ENCODE data around the gene INSYN2B. TPM values are rescaled to one million over a fixed set of nuclear protein-coding genes. Genes with fewer than 3 reads are reported as not detected.
"Not testable (repeated sequence)": the region's sequence is repeated elsewhere in the genome, so short reads cannot be mapped to it uniquely, and the experiment has no call there.

The INSYN2B gene
- total and polyA plus RNA-seq, 7 donors = under 0.01 to 0.27 (median 0.10) TPM; not detected in 3

DNA sequence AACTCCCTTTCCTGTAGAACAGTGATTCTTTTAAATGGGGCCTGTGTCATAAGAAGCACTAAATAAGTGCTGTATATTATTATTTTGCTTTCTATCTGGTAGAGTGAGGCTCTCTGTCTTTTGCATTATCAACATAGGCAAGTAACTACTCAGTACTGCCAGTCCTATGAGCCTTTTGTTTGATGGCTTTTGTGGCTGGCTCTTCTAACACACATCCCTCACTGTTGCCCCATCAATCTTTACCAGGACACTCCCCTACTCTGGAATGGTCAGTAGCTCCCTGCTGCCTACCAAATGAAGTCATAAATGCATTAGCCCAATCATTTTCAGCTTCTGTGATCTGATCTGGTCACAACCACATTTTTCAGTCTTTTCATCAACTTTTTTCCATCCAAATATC lies 137.6 kb downstream of the INSYN2B start:
- H3K4me3 ChIP-seq = no peak overlapping the region
- H3K36me3 ChIP-seq = no peaks in the 10 kb centered on the region
- intact Hi-C loops (cut with DNase I) = no loop called here
- TF ChIP-seq POLR2AphosphoS5 (IDR thresholded peaks at IDR 0.05) (no peak), POLR2A (IDR thresholded peaks at IDR 0.05) (no peak), EP300 (IDR thresholded peaks at IDR 0.05) (no peak)
- TF ChIP-seq, protein P1, sequence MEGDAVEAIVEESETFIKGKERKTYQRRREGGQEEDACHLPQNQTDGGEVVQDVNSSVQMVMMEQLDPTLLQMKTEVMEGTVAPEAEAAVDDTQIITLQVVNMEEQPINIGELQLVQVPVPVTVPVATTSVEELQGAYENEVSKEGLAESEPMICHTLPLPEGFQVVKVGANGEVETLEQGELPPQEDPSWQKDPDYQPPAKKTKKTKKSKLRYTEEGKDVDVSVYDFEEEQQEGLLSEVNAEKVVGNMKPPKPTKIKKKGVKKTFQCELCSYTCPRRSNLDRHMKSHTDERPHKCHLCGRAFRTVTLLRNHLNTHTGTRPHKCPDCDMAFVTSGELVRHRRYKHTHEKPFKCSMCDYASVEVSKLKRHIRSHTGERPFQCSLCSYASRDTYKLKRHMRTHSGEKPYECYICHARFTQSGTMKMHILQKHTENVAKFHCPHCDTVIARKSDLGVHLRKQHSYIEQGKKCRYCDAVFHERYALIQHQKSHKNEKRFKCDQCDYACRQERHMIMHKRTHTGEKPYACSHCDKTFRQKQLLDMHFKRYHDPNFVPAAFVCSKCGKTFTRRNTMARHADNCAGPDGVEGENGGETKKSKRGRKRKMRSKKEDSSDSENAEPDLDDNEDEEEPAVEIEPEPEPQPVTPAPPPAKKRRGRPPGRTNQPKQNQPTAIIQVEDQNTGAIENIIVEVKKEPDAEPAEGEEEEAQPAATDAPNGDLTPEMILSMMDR (IDR thresholded peaks at IDR 0.05) = no peak
- DNase-seq = no peak
- no peak overlapping the region for H3K27ac ChIP-seq
- H3K9me3 ChIP-seq = no peaks in the 10 kb centered on the region
- no peaks in the 10 kb centered on the region for H3K27me3 ChIP-seq
- no peaks in the 10 kb centered on the region for H3K4me1 ChIP-seq

DNA sequence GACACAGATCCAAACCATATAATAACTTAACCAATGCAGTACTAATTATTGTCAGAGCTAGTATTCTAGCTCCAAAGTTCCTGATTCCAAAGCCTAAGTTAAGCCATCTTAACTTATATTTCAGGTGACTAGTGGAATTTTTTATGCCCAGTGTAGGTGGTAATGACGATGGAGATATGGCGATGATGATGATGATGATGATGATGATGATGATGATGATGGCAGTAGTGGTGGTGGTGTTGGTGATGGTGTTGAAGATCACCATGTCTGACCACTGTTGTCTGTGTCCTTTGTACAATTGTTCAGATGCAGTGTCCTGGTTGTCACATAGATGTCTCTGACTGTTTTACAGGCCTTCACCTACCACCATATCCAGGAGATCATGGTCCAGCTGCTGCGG lies 139.9 kb downstream of the INSYN2B start:
- Histone ChIP-seq H3K4me3 (no peak overlapping the region), H3K27me3 (no peaks in the 10 kb centered on the region), H3K4me1 (no peaks in the 10 kb centered on the region), H3K9me3 (no peaks in the 10 kb centered on the region), H3K27ac (no peak overlapping the region), H3K36me3 (no peaks in the 10 kb centered on the region)
- TF ChIP-seq, protein P1 (IDR thresholded peaks at IDR 0.05) = no peak
- no peak for TF ChIP-seq POLR2AphosphoS5 (IDR thresholded peaks at IDR 0.05)
- no peak for TF ChIP-seq POLR2A (IDR thresholded peaks at IDR 0.05)
- no peak for TF ChIP-seq EP300 (IDR thresholded peaks at IDR 0.05)
- intact Hi-C loops (cut with DNase I) = no loop called here
- 90% methylated on average over 3 of the region's 3 CpGs for WGBS, 2 donors
- no peak for DNase-seq

DNA sequence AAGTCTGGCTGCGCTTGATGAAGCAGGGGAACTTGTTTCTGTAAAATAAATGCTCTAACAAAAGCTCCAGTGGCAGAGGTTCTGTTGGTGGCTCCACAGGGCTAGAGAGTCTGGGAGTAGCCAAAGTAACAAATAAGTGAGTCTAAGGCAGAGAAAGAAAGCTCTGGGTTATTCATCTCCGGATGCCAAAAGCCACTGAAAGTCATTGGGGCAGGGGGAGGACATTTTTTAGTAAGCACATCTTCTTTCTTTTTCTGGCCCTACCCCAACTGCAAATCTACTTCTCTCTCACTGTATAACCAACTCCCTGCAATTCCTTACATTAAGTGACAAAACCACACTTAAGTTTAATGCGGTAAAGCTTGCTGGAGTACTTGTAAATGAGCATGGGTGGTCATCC lies 141.6 kb downstream of the INSYN2B start:
- no peaks in the 10 kb centered on the region for H3K27me3 ChIP-seq
- intact Hi-C loops (cut with DNase I) = no loop called here
- H3K27ac ChIP-seq = no peak overlapping the region
- TF ChIP-seq EP300 (IDR thresholded peaks at IDR 0.05) (no peak), POLR2AphosphoS5 (IDR thresholded peaks at IDR 0.05) (no peak), POLR2A (IDR thresholded peaks at IDR 0.05) (no peak)
- TF ChIP-seq, protein P1 (IDR thresholded peaks at IDR 0.05) = no peak
- H3K36me3 ChIP-seq = no peaks in the 10 kb centered on the region
- no peaks in the 10 kb centered on the region for H3K4me1 ChIP-seq
- no peaks in the 10 kb centered on the region for H3K9me3 ChIP-seq
- WGBS, 2 donors = 80 to 82% methylated on average over 3 of the region's 3 CpGs
- H3K4me3 ChIP-seq = no peak overlapping the region
- no peak for DNase-seq

DNA sequence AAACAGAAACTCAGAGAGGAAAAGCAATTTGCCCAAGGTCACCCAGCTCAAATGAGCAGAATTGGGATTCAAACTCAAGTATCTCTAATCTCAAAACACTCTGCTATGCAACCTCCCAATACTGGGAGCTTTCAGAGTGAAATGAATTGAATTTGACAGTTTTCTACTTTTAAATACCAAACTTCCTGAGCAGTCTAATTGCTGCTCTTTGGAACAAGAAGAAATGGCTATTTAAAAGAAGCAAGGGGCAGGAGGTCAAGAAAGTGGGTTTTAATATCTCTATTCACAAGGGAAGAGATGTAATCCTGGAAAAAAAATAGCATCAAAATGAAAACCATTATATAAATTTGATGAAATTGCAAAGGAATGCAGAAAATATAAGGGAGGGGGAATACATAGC lies 142.6 kb downstream of the INSYN2B start:
- H3K27ac ChIP-seq = no peak overlapping the region
- no peak for DNase-seq
- H3K4me3 ChIP-seq = no peak overlapping the region
- intact Hi-C loops (cut with DNase I) = no loop called here
- no peaks in the 10 kb centered on the region for H3K4me1 ChIP-seq
- no peaks in the 10 kb centered on the region for H3K9me3 ChIP-seq
- no peaks in the 10 kb centered on the region for H3K27me3 ChIP-seq
- TF ChIP-seq, protein P1 (IDR thresholded peaks at IDR 0.05) = no peak
- TF ChIP-seq POLR2AphosphoS5 (IDR thresholded peaks at IDR 0.05) (no peak), POLR2A (IDR thresholded peaks at IDR 0.05) (no peak), EP300 (IDR thresholded peaks at IDR 0.05) (no peak)
- H3K36me3 ChIP-seq = no peaks in the 10 kb centered on the region

DNA sequence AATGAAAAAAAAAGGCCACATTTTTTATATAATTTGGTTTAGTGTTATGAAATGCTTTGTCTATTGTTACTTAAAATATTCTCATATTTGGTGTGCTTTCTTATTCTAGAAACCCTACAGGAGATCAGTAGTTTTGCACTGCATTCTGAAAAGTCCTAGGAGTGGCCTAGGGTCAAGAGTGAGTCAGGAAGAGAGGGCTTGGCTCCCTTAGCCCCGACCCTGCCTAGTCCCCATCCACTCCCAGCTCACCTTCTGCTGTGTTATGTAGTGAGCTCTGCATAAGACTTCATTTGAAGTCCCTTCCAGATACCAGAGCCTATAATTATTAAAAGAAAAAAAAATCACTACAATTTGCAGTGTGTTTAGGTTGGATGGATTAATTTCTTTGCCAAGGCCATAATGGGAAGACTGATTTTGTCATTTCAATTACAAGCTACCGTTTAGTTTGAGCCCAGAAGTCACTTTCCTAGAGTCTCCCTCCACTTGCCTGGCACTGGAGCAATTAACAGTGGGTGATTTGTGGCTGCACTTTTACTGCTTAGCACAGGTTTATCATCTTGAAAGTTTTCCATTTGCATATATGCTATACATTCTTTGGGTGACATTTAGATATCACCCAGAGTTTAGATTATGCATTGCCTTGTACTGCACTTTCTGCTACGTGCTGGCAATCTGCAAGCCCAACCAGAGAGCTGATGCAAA lies 143.3 kb downstream of the INSYN2B start:
- DNase-seq = no peak
- Histone ChIP-seq H3K4me3 (no peak overlapping the region), H3K4me1 (no peaks in the 10 kb centered on the region), H3K27ac (no peak overlapping the region), H3K27me3 (no peaks in the 10 kb centered on the region), H3K36me3 (no peaks in the 10 kb centered on the region), H3K9me3 (no peaks in the 10 kb centered on the region)
- 35 to 57% methylated on average over 3 of the region's 3 CpGs for WGBS, 2 donors
- intact Hi-C loops (cut with DNase I) = no loop called here
- TF ChIP-seq, protein P1 (IDR thresholded peaks at IDR 0.05) = no peak
- TF ChIP-seq POLR2A (IDR thresholded peaks at IDR 0.05) = no peak
- no peak for TF ChIP-seq EP300 (IDR thresholded peaks at IDR 0.05)
- no peak for TF ChIP-seq POLR2AphosphoS5 (IDR thresholded peaks at IDR 0.05)

DNA sequence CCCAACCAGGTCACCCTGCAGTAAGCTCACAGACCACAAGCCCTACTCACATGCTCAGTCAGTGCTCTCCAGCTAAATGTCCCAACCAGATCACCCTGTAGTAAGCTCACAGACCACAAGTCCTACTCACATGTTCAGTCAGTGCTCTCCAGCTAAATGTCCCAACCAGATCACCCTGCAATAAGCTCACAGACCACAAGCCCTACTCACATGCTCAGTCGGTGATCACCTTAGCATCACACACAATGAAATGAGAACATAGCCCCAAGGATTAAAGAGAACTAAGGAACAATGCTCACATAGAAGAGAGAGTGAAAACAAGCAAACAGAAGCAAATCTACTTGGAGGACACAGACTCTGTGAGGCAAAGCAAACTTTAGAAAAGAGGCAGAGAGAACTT lies 145.8 kb downstream of the INSYN2B start:
- H3K4me3 ChIP-seq; intact Hi-C loops (cut with DNase I); H3K36me3 ChIP-seq; H3K9me3 ChIP-seq; H3K27ac ChIP-seq; H3K27me3 ChIP-seq; H3K4me1 ChIP-seq; DNase-seq: not testable (repeated sequence)
- 49 to 63% methylated on average over 1 of the region's 1 CpG for WGBS, 2 donors

DNA sequence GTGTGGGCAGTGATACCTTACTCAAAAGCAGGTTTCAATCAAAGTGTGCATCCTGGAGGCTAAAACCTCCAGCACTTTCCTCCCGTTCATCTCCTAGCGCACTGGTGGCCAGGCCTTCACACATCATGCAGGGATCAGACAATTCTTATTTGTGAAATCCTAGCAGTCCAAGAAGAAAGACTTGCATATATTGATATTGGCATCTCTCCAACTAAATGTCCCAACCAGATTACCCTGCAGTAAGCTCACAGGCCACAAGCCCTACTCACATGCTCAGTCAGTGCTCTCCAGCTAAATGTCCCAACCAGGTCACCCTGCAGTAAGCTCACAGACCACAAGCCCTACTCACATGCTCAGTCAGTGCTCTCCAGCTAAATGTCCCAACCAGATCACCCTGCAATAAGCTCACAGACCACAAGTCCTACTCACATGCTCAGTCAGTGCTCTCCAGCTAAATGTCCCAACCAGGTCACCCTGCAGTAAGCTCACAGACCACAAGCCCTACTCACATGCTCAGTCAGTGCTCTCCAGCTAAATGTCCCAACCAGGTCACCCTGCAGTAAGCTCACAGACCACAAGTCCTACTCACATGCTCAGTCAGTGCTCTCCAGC lies 146.5 kb downstream of the INSYN2B start:
- H3K27me3 ChIP-seq; H3K9me3 ChIP-seq; H3K4me3 ChIP-seq; H3K27ac ChIP-seq; H3K36me3 ChIP-seq; intact Hi-C loops (cut with DNase I); H3K4me1 ChIP-seq; DNase-seq: not testable (repeated sequence)
- 79 to 89% methylated on average over 2 of the region's 2 CpGs for WGBS, 2 donors
